ENCODE results near the gene C1orf105. TPM values are rescaled to one million over a fixed set of nuclear protein-coding genes. Genes with fewer than 3 reads are reported as not detected.

C1orf105 gene
- total and polyA plus RNA-seq, 10 of the 15 experiments (the other 5 are each of a cell fraction or from before 2014, with no cell fraction given), result not detected

DNA sequence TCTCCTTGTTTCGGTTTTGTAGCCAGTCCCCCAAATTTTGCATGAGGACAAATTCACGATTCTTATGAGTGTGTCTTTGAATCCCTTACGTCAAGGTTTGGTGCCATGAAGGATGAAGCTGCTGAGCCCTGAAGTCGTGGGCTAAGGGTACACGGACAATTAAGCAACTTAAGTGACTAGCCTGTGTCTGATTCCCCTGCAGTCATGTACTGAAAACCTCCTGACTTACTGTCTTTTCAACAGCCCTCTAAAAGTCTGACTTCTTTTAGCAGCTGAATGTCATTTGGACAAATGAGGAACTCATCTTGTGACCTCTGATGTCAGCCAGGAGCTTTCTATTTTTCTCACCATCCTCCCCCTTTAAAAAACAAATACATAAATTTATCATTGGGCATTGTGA is 27.1 kb upstream of the C1orf105 start (continued):
- TF ChIP-seq SPI1 (IDR thresholded peaks at IDR 0.05; ENCODE audit: borderline replicate concordance, insufficient read depth, low read depth, low read length) (peak; percentile 84), ETV6 (conservative IDR thresholded peaks at IDR 0.05 in 1 of 2, IDR thresholded peaks at IDR 0.05 in 1 of 2; ENCODE audit: borderline replicate concordance in 1 of 2, low read depth in 1 of 2) (no peak), CREB1 (IDR thresholded peaks at IDR 0.05; ENCODE audit: low read depth) (0 out of 2 replicates have a peak, but pooled peaks have one; percentile 33), NR2F1 (conservative IDR thresholded peaks at IDR 0.05) (peak; percentile 86), SREBF1 (IDR thresholded peaks at IDR 0.05; ENCODE audit: low read length) (no peak), MEF2A (IDR thresholded peaks at IDR 0.05; ENCODE audit: insufficient read depth, low read depth, low read length) (no peak), TCF12 (IDR thresholded peaks at IDR 0.05; ENCODE audit: low read depth, low read length) (no peak), STAT3 (IDR thresholded peaks at IDR 0.05; ENCODE audit: low read depth, low read length) (no peak), HDAC6 (IDR thresholded peaks at IDR 0.05; ENCODE audit: unreplicated experiment) (no peak), ZNF274 (IDR thresholded peaks at IDR 0.05; ENCODE audit: insufficient read depth, insufficient read length) (no peak), NFYA (IDR thresholded peaks at IDR 0.05; ENCODE audit: borderline replicate concordance, low read depth, low read length) (no peak), TARDBP (IDR thresholded peaks at IDR 0.05; ENCODE audit: borderline replicate concordance) (no peak), ZSCAN29 (IDR thresholded peaks at IDR 0.05) (no peak), PAX5 (IDR thresholded peaks at IDR 0.05; ENCODE audit: borderline replicate concordance, low read depth, low read length) (0 out of 2 replicates have a peak, but pooled peaks have one; percentile 21), MTA3 (IDR thresholded peaks at IDR 0.05; ENCODE audit: borderline replicate concordance, low read length) (no peak)
- TF ChIP-seq, protein P1, sequence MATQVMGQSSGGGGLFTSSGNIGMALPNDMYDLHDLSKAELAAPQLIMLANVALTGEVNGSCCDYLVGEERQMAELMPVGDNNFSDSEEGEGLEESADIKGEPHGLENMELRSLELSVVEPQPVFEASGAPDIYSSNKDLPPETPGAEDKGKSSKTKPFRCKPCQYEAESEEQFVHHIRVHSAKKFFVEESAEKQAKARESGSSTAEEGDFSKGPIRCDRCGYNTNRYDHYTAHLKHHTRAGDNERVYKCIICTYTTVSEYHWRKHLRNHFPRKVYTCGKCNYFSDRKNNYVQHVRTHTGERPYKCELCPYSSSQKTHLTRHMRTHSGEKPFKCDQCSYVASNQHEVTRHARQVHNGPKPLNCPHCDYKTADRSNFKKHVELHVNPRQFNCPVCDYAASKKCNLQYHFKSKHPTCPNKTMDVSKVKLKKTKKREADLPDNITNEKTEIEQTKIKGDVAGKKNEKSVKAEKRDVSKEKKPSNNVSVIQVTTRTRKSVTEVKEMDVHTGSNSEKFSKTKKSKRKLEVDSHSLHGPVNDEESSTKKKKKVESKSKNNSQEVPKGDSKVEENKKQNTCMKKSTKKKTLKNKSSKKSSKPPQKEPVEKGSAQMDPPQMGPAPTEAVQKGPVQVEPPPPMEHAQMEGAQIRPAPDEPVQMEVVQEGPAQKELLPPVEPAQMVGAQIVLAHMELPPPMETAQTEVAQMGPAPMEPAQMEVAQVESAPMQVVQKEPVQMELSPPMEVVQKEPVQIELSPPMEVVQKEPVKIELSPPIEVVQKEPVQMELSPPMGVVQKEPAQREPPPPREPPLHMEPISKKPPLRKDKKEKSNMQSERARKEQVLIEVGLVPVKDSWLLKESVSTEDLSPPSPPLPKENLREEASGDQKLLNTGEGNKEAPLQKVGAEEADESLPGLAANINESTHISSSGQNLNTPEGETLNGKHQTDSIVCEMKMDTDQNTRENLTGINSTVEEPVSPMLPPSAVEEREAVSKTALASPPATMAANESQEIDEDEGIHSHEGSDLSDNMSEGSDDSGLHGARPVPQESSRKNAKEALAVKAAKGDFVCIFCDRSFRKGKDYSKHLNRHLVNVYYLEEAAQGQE (IDR thresholded peaks at IDR 0.05; ENCODE audit: low read depth, low read length), result no peak
- TF ChIP-seq, protein P2, sequence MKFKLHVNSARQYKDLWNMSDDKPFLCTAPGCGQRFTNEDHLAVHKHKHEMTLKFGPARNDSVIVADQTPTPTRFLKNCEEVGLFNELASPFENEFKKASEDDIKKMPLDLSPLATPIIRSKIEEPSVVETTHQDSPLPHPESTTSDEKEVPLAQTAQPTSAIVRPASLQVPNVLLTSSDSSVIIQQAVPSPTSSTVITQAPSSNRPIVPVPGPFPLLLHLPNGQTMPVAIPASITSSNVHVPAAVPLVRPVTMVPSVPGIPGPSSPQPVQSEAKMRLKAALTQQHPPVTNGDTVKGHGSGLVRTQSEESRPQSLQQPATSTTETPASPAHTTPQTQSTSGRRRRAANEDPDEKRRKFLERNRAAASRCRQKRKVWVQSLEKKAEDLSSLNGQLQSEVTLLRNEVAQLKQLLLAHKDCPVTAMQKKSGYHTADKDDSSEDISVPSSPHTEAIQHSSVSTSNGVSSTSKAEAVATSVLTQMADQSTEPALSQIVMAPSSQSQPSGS (IDR thresholded peaks at IDR 0.05; ENCODE audit: low read length), result peak; percentile 31; the same call in 1 of the 2 replicates
- TF ChIP-seq, protein P3, sequence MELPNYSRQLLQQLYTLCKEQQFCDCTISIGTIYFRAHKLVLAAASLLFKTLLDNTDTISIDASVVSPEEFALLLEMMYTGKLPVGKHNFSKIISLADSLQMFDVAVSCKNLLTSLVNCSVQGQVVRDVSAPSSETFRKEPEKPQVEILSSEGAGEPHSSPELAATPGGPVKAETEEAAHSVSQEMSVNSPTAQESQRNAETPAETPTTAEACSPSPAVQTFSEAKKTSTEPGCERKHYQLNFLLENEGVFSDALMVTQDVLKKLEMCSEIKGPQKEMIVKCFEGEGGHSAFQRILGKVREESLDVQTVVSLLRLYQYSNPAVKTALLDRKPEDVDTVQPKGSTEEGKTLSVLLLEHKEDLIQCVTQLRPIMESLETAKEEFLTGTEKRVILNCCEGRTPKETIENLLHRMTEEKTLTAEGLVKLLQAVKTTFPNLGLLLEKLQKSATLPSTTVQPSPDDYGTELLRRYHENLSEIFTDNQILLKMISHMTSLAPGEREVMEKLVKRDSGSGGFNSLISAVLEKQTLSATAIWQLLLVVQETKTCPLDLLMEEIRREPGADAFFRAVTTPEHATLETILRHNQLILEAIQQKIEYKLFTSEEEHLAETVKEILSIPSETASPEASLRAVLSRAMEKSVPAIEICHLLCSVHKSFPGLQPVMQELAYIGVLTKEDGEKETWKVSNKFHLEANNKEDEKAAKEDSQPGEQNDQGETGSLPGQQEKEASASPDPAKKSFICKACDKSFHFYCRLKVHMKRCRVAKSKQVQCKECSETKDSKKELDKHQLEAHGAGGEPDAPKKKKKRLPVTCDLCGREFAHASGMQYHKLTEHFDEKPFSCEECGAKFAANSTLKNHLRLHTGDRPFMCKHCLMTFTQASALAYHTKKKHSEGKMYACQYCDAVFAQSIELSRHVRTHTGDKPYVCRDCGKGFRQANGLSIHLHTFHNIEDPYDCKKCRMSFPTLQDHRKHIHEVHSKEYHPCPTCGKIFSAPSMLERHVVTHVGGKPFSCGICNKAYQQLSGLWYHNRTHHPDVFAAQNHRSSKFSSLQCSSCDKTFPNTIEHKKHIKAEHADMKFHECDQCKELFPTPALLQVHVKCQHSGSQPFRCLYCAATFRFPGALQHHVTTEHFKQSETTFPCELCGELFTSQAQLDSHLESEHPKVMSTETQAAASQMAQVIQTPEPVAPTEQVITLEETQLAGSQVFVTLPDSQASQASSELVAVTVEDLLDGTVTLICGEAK (IDR thresholded peaks at IDR 0.05; ENCODE audit: borderline replicate concordance), result no peak
- TF ChIP-seq, protein P4, sequence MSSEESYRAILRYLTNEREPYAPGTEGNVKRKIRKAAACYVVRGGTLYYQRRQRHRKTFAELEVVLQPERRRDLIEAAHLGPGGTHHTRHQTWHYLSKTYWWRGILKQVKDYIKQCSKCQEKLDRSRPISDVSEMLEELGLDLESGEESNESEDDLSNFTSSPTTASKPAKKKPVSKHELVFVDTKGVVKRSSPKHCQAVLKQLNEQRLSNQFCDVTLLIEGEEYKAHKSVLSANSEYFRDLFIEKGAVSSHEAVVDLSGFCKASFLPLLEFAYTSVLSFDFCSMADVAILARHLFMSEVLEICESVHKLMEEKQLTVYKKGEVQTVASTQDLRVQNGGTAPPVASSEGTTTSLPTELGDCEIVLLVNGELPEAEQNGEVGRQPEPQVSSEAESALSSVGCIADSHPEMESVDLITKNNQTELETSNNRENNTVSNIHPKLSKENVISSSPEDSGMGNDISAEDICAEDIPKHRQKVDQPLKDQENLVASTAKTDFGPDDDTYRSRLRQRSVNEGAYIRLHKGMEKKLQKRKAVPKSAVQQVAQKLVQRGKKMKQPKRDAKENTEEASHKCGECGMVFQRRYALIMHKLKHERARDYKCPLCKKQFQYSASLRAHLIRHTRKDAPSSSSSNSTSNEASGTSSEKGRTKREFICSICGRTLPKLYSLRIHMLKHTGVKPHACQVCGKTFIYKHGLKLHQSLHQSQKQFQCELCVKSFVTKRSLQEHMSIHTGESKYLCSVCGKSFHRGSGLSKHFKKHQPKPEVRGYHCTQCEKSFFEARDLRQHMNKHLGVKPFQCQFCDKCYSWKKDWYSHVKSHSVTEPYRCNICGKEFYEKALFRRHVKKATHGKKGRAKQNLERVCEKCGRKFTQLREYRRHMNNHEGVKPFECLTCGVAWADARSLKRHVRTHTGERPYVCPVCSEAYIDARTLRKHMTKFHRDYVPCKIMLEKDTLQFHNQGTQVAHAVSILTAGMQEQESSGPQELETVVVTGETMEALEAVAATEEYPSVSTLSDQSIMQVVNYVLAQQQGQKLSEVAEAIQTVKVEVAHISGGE (CRISPR knock-in tag; IDR thresholded peaks at IDR 0.05), result no peak

All from GM12878 (cell line).